ENCODE results near the gene POU6F2.

- no peak for TF ChIP-seq CHD4 (IDR thresholded peaks at IDR 0.05; ENCODE audit: borderline replicate concordance)
- TF ChIP-seq, protein P1, sequence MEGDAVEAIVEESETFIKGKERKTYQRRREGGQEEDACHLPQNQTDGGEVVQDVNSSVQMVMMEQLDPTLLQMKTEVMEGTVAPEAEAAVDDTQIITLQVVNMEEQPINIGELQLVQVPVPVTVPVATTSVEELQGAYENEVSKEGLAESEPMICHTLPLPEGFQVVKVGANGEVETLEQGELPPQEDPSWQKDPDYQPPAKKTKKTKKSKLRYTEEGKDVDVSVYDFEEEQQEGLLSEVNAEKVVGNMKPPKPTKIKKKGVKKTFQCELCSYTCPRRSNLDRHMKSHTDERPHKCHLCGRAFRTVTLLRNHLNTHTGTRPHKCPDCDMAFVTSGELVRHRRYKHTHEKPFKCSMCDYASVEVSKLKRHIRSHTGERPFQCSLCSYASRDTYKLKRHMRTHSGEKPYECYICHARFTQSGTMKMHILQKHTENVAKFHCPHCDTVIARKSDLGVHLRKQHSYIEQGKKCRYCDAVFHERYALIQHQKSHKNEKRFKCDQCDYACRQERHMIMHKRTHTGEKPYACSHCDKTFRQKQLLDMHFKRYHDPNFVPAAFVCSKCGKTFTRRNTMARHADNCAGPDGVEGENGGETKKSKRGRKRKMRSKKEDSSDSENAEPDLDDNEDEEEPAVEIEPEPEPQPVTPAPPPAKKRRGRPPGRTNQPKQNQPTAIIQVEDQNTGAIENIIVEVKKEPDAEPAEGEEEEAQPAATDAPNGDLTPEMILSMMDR (IDR thresholded peaks at IDR 0.05) = no peak
- no peak for TF ChIP-seq RAD21 (conservative IDR thresholded peaks at IDR 0.05 in 1 of 2, IDR thresholded peaks at IDR 0.05 in 1 of 2)
Observed at GRCh38 chr7:39269034-39269433, 291.3 kb downstream of the POU6F2 start.
